ENCODE results near the gene STOML3.
"Not testable (repeated sequence)": the region's sequence is repeated elsewhere in the genome, so short reads cannot be mapped to it uniquely, and the experiment has no call there.

Gene STOML3, protein sequence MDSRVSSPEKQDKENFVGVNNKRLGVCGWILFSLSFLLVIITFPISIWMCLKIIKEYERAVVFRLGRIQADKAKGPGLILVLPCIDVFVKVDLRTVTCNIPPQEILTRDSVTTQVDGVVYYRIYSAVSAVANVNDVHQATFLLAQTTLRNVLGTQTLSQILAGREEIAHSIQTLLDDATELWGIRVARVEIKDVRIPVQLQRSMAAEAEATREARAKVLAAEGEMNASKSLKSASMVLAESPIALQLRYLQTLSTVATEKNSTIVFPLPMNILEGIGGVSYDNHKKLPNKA

DNA sequence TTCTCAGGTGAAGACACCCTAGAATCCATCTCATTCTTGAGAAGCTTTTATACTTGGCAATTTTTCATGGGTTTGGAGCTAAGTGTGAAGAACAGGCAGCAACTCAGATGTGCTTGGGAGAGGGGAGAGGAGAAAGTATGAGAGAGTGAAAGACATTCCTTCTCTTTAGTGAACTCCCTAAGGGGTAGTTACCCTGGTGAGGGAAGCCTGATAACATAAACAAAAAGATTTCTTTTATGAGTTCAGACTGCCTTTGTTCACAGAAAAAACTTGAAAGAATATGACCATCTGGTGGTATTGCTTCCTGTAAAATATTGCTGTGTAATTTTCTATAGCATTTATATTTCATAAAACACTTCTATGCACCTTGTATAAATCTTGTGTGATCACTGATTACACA, at the start of gene STOML3:
TSS of gene STOML3 (minus strand) at position 139 of the 400 bp plus-strand sequence. CDS start at position 29, 110 bp downstream.
- DNase-seq (ENCODE audit: low read depth in 2 of 2) = no peak

DNA sequence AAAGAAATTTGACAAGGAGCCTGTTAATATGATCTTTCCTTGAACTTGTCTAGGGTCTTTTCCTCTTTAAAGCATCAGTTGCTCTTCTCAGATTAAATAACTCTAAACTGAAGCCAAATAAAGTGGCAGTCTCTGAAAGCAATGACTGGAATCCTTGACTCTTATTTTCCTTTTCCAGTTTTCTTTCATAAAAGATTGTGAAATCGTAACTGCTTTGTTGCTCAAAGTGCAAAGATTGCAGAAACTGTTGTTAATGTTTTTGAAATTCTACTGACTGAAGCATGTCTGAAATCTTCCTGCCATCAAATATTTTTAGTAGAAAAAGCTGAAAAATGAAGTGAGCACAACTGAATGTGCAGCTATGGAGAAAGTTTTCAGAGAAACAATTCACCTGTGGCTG, 49.6 kb upstream of the STOML3 start:
- no peak for DNase-seq (ENCODE audit: low read depth in 2 of 2)

DNA sequence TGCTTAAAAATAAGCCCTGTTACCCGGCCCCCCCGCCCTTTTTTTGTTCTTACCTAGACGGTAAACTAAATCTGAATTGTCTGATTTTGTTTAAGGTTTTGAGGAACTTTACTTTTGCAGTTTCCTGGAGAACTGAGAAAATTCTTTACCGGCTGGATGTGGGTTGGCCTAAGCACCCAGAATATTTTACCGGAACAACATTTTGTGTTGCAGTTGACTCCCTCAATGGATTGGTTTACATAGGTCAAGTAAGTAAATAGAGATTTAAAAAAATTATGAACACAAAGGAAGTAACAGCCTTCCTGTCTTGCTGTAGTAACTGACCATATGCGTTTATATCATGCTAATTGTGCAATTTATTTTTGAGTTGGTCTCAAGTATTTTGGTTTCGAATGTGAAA, 48.4 kb upstream of the STOML3 start:
- no peak for DNase-seq (ENCODE audit: low read depth in 2 of 2)

DNA sequence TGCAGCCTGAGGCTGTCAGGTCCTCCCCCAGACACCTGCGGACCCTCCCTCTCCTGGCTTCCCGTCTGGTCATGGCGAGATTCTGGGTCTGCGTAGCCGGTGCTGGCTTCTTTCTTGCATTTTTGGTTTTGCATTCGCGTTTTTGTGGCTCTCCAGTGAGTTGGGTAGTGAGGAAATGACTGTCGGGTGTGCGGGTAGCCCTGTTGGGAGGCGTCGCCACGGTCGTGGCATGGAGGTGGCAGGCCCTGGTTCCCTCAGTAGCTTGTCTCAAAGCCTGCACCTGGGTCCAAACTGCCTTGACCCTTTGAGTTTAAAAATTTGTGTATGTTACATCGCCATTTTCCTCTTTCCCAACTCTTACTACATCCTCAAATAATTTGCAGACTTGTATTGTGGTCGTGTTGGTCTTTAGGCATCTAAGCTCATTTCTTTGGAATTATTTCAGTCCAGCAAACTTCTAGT, 48.0 kb upstream of the STOML3 start:
- DNase-seq (ENCODE audit: low read depth in 2 of 2) = no peak

DNA sequence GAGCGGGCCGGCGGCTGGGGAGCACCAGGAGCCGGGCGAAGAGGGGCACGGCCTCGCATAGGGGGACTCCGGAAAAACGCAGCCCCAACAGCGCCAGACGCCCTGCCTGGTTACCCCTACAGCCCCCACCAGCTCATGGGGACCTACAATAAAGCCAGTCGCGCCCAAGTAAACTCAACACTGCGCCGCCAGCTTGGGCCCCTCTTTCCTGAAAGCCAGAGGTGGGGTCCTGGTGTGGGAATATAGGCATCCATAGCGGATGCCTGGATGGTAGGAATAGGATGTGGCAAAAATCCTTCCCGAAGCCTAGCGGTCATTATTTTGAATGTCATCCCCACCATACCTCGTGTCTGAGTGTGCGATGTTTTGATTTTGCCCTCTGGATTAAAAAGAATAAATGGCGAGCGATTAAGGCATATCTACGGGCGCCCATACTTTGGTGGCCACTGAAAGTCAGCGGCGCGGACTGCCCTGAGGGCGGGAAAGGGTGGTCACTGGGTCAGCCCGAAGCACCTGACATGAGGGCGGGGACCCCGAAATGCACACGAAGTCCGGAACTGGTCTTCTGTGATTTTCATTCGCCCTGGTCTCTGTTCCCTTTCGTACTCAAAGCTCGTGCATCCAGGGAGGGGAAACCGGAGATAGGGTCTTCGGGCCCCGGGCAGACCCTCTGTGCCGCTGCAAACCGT, 47.4 kb upstream of the STOML3 start, which contains the start of the genes NHLRC3 and PROSER1:
TSS of gene NHLRC3 (plus strand) at position 577 of the 689 bp plus-strand sequence. CDS start 184 bp downstream, outside the sequence.
TSS of gene PROSER1 (minus strand) at position 210 of the 689 bp plus-strand sequence. CDS start 847 bp downstream, outside the sequence.
- DNase-seq (ENCODE audit: low read depth in 2 of 2) = peak; percentile 93

DNA sequence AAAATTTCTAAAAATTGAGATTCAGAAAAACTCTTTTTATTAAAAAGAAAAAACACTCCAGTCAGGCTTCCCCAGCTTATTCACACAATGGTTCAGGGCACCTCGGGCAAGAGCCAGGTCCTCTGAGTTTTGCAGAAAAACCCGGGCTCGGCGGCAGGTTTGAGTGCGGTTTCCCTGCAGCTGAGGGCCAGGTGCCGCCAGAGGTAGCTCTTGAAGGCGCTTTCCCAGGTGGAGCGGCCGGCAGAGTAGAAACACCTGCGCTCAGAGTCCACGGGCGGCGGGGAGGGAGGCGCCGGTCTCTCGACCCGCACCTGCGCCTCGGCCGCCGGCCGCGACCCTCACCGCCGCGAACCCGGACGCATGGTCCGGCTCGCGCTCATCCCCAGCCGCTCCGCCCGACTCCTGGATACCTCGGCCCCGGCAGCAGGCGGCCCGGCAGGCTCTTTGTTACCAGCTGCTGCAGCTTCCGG, 46.8 kb upstream of the STOML3 start:
- DNase-seq (ENCODE audit: low read depth in 2 of 2) = no peak

DNA sequence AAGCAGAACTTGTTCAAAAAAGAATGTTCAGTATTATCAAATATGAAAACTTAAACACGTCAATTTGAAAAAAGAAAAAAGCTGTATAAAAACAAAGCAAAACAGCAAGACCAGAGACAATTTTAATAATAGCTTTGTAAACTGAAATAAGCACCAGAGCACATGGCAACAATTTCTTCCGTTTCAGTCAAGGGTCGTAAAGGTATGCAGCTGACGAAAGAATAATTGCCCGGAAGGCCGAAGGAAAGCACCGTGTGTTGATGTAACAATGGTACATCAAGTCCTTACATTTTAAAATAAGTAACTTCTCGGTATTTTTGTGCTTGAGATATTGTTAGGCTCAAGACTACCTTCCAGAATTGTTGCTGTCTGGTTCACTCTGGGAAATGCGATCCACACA, 45.6 kb upstream of the STOML3 start:
- DNase-seq (ENCODE audit: low read depth in 2 of 2) = no peak

DNA sequence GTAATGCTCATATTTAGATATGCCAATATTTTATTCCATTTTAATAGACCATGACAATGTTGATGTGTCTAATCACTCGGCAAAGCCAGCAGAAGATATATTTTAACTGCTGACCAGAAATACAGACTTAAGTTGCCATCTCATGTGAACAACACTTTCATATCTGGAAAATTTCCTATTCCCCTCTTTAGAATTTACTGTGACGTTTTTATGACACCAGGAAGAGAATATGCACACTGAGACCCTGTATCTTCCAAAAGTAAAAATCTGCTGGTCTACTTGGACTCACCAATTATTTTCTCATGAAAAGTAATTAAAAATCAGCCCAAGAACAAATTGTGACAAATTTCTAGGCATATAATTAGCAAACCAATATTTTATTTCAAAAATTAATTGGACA, 45.2 kb upstream of the STOML3 start:
- no peak for DNase-seq (ENCODE audit: low read depth in 2 of 2)

DNA sequence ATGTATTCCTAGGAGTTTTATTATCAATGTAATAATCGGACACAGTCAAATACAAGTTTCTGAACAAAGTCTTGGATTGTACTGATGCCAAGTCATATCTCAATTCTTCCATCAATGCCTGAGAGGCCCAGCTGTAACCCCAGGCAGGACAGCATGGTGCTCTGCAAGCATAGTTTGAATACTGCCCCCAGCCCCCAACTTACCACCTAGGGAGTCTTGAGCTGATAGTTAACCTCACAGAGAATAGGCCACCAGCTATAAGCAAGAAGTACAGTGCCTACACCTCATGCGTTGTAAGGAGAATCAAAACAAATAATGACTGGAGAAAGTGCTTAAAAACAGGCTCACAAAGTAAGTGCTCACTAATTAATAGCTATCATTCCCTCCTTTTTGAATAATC, 44.6 kb upstream of the STOML3 start:
- no peak for DNase-seq (ENCODE audit: low read depth in 2 of 2)

DNA sequence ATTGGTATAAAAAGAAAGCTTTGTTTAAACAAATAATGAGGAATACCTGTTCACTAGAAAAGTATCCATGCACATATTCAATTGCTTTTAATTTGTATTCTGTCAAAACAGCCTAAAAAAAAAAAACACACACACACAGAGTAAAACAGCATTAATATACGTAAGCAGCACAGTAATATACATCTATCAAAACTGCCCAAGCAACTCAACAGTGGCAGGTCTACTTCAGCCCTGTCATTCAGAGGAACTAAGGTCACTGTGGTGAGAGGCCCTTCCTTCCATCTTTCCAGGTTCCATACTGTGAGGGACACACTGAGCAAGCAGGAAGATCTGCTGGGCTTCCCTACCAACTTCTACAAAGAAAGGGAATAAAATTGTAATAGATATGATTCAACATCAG, 43.5 kb upstream of the STOML3 start:
- DNase-seq (ENCODE audit: low read depth in 2 of 2) = no peak

DNA sequence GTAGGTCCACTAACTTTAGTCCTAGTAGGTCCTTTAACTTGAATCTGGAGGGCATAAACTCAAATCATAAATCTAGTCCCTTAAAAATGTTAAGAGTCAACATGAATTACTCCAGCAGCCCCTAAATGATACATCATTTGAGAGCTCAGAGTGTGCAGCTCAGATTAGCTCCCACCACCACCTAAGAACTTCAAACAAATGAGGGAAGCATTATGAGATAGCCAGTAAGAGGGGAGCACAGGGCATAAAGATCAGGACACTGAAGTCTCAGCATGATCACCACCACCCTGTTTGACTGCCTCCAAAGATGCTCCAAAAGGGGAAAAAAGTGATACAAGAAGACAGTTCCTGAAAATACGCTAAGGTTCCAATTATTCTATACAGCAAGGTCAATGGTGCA, 41.5 kb upstream of the STOML3 start:
- DNase-seq (ENCODE audit: low read depth in 2 of 2) = no peak

DNA sequence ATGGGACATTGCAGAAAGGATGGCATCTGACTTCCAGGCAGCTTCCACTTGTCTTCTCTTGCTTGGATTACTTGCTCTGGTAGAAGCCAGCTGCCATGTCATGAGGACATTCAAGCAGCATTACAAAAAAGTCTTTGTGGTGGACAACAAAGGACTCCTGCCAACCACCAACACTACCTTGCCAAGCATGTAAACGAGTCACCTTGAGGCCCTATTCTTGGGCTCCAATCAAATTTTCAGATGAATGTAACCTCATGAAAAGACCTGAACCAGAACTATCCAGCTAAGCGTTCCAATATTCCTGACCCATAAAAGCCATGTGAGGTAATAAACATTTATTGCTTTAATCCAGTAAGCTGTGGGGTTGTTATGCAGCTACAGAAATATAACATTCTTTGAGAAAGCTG, 34.8 kb upstream of the STOML3 start:
- DNase-seq (ENCODE audit: low read depth in 2 of 2) = no peak

DNA sequence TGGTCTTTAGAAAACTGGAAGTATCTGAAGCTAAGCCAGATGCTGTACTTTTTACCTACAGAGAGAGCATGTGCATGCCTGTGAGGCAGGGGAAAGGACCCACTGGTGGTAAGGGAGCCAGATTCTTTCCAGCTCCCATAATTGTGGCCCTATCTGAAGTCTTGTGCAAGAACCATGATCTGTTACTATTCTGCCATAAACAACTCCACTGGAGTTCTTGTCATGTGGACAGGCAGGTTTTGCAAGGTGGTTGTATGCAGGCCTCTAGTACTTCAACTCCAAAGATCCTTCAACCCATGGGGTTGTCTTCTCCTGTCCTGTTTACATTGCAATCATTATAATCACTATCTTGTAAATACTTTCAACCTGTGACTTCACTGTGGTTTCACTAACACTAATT, 33.1 kb upstream of the STOML3 start:
- no peak for DNase-seq (ENCODE audit: low read depth in 2 of 2)

DNA sequence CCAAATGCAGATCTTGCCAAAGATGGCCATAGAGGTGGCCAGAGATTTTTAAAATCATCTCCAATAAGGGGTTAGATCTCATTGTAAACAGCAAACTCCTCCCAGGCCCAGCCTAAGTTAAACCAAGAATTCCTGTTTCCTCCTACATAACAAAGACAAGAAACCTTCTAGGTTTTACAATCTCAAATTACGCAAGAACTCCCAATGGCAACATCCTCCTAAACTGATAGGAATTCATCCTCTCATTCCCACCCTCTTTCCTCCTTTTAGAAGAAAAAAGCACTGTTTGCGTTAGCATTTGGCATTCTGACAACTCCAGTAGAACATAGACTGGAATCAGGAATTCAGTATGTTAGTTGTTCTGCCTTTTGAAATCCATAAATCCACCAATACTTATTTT, 32.7 kb upstream of the STOML3 start:
- DNase-seq (ENCODE audit: low read depth in 2 of 2) = peak; percentile 16 to 18

DNA sequence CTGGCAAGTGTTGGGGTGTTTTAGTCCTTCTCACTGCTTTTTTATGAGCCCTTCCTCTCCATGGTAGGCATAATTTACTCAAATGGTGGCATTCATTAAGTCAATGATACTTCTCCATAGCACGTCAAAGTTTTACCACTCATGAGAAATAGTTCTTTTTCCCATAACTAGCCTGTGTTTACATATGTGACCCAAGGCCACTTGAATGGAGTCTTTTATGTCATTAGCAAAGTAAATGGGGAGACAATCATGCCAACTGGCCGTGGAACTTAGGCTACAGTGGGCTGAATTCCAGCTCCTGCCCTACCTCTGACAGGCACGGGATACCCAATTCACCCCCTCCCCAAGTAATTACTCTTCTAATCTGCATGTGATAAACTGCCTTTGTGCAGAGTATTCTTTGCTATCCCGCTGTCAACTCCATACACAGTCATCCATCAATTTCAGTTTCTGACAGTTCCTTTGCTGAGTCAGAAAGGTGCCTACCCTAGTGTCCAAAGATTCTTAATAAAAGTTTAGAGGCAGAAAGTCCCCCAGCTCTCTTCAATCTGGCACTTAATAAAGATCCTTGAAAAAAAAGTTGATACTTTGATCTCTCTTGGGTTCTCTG, 30.3 kb upstream of the STOML3 start:
- no peak for DNase-seq (ENCODE audit: low read depth in 2 of 2)

DNA sequence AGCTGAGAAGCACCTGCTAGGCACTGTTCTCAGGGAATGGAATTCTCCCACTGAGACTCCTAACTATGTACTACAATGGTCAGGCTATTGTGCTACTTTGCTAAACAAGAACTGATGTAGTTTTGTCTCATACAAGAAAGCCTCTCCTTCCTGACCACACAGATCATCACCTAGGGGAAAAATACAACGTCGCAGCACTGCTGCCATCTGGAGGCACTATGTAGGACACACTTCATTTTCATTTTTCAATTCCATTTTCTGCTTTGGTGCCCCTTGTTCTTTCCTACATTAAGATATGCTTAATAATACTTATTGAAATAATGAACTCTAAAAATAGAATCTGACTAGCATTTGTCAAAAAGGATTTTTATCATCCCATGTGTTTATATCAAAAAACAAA, 26.2 kb upstream of the STOML3 start:
- no peak for DNase-seq (ENCODE audit: low read depth in 2 of 2)

DNA sequence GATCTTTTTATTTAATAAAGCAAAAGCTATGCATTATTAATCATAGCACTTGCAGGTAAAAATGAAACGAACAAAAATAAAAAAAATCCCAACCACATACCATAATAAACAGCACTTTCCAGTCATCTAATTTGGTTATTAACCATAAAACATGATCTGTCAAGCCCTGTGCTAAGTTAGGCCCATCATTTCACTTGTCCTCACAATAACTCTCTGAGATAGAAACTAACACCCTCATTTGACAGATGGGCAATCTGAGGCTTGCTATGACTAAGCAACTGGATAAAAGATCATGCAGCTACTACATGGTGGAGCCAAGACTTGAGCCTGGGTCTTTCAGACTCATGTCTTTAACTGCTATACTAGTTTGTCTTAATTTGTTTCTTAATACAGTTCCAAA, 25.5 kb upstream of the STOML3 start:
- DNase-seq (ENCODE audit: low read depth in 2 of 2) = no peak

DNA sequence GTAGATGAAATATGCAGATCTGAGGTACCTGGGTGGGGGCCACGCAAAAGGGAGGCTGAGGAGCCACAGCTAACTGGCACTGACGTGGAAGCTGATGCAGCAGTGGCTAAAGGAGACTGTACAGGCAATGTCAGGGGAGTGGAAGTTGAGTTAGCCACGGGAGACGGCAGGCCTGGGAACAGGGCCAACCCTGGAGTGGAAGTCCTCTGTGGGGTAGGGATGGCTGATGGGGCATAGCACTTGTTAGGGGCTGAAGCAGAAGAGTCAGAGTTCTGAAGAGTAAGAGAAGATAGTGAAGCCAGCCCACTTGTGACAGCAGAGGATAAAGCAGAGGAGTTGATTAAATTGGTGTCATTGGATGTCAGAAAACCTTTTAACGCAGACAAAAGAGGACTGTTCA, 22.8 kb upstream of the STOML3 start:
- no peak for DNase-seq (ENCODE audit: low read depth in 2 of 2)

DNA sequence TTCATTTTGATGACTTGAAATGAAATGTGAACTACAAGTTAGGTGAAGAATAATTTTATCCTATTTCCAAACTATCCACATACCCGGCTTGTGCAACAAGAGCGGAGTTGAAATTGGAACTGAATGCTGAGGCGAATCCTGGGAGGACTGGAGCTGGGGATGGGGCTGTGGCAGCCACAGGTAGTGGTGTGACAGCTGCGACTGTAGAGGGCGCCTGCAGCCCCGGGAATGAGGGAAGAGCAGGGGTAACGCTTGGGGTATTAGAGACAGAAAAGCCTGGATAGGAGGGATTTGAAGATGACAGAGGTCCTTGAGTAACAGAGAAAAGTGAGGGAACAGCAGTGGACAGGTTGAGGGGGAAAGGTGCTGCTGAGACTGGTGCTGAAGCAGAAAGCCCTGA, 22.0 kb upstream of the STOML3 start:
- no peak for DNase-seq (ENCODE audit: low read depth in 2 of 2)

DNA sequence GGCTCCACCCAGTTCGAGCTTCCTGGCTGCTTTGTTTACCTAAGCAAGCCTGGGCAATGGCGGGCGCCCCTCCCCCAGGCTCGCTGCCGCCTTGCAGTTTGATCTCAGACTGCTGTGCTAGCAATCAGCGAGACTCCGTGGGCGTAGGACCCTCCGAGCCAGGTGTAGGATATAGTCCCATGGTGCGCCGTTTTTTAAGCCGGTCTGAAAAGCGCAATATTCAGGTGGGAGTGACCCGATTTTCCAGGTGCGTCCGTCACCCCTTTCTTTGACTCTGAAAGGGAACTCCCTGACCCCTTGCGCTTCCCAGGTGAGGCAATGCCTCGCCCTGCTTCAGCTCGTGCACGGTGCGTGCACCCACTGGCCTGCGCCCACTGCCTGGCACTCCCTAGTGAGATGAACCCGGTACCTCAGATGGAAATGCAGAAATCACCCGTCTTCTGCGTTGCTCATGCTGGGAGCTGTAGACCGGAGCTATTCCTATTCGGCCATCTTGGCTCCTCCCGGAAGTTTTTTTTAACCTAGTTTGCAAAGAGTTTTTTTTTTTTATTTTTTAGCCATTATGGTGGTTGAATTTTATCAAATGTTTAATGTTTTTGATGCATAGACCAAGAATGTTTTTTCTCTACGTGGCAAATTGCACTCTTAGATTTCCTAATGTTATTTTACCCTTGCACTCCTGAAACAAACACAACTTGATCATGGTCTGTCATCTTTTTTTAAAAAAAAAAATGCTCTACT, 15.9 kb upstream of the STOML3 start:
- not testable (repeated sequence) for DNase-seq (ENCODE audit: low read depth in 2 of 2)

DNA sequence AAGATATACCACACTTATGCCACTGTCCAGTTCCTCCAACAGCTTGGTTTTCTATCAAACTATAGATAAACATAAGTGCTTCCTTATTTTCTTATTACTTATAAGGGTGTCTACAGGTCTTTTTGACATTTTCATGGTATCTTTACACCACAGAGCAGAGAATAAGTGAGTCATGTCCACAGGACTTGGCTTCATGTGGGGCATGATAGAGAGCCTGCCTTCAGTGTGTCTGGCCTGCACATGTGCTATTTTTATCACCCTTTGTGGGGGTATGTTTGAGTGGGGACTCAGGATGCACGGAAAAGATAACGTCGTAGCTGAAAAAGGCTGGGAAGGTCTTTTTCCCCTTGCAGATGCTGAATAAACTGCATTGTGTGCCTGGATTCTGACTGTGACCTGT, 8.1 kb upstream of the STOML3 start:
- DNase-seq (ENCODE audit: low read depth in 2 of 2) = no peak

DNA sequence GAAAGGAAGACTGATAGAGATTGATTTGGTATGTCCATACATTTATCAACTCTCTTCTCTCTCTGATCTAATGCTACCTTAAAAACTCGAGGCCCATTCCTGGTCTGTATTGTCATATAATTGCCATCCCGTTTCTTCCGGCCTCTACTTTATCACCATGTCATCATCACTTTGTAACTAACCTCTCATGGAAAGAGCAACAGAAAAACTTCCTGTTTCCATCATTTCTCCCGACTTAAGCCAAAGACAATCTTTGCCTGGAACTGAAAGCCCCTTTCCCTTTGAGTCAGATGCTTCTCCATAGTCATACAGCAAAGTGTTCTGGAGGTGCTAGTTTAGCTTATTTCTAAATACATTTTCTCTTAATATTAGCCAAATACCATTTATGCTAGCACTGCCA, 2.8 kb upstream of the STOML3 start:
- DNase-seq (ENCODE audit: low read depth in 2 of 2) = no peak
